ENCODE measurements around the gene DAPK2. TPM values are rescaled to one million over a fixed set of nuclear protein-coding genes. Genes with fewer than 3 reads are reported as not detected.

Gene DAPK2
- total and polyA plus RNA-seq, 5 donors from 2014 or later = 0.72 TPM; not detected in 4

DNA sequence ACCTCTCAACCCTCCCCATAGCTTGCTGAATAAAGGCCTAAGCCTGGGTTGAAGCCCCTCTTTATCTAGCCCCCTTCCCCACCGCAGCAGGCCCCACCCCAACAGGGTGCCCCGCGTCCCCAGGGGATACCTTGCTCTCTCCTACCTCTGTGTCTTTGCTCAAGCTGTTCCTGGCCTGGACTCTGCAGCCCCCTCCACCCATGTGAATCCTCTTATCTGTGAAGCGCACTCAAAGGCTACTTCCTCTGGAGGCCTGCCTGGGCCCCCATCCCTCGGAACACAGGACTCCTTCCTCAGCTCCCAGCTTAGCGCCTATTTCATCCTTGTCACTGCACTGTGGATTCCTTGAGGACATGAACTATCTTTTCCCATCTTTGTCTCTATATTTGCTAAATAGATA lies 151.1 kb downstream of the DAPK2 start:
- Histone ChIP-seq H3K36me3 (ENCODE audit: control insufficient read depth, insufficient read depth, low read length) (no peaks in the 10 kb centered on the region), H3K27me3 (ENCODE audit: control insufficient read depth, insufficient read depth, low read length) (no peaks in the 10 kb centered on the region), H3K4me3 (ENCODE audit: low read depth, low read length) (no peak overlapping the region), H3K4me1 (ENCODE audit: control insufficient read depth, insufficient read depth, low read length, poor library complexity, severe bottlenecking) (peaks cover 33% of the 10 kb centered on the region), H3K27ac (ENCODE audit: insufficient read depth, low read length, poor library complexity, severe bottlenecking) (no peak overlapping the region), H3K9me3 (ENCODE audit: control insufficient read depth in 2 of 2, low read length in 2 of 2) (no peaks in the 10 kb centered on the region)
- Mint-ChIP-seq H3K36me3 (no peaks in the 10 kb centered on the region), H3K4me3 (no peak overlapping the region), H3K9me3 (peaks cover 0 to 4% (median 0%) of the 10 kb centered on the region in 7 donors), H3K27ac (peak overlapping the region; percentile 62 to 88 (median 84)), H3K4me1 (peaks cover 22 to 65% (median 36%) of the 10 kb centered on the region in 4 donors), H3K27me3 (peaks cover 4% of the 10 kb centered on the region)
- no peak for DNase-seq
- ATAC-seq (ENCODE audit: low read depth in 2 of 2) = no peak

GRCh38 chr15:63894662-63894949 lies 151.7 kb downstream of the DAPK2 start:
- peaks cover 33% of the 10 kb centered on the region for H3K4me1 ChIP-seq (ENCODE audit: control insufficient read depth, insufficient read depth, low read length, poor library complexity, severe bottlenecking)
- Mint-ChIP-seq H3K27ac (no peak overlapping the region), H3K4me1 (peaks cover 22 to 65% (median 35%) of the 10 kb centered on the region in 4 donors), H3K27me3 (peaks cover 4% of the 10 kb centered on the region), H3K4me3 (no peak overlapping the region), H3K36me3 (no peaks in the 10 kb centered on the region), H3K9me3 (peaks cover 0 to 4% (median 0%) of the 10 kb centered on the region in 7 donors)
- no peak overlapping the region for H3K4me3 ChIP-seq (ENCODE audit: low read depth, low read length)
- H3K27me3 ChIP-seq (ENCODE audit: control insufficient read depth, insufficient read depth, low read length) = no peaks in the 10 kb centered on the region
- no peaks in the 10 kb centered on the region for H3K9me3 ChIP-seq (ENCODE audit: control insufficient read depth in 2 of 2, low read length in 2 of 2)
- DNase-seq = no peak
- ATAC-seq (ENCODE audit: low read depth in 2 of 2) = no peak
- no peaks in the 10 kb centered on the region for H3K36me3 ChIP-seq (ENCODE audit: control insufficient read depth, insufficient read depth, low read length)
- H3K27ac ChIP-seq (ENCODE audit: insufficient read depth, low read length, poor library complexity, severe bottlenecking) = no peak overlapping the region

GRCh38 chr15:63893866-63894661 lies 152.2 kb downstream of the DAPK2 start:
- no peak for DNase-seq
- Histone ChIP-seq H3K4me1 (ENCODE audit: control insufficient read depth, insufficient read depth, low read length, poor library complexity, severe bottlenecking) (peaks cover 33% of the 10 kb centered on the region), H3K36me3 (ENCODE audit: control insufficient read depth, insufficient read depth, low read length) (no peaks in the 10 kb centered on the region), H3K9me3 (ENCODE audit: control insufficient read depth in 2 of 2, low read length in 2 of 2) (no peaks in the 10 kb centered on the region), H3K27me3 (ENCODE audit: control insufficient read depth, insufficient read depth, low read length) (no peaks in the 10 kb centered on the region), H3K4me3 (ENCODE audit: low read depth, low read length) (no peak overlapping the region), H3K27ac (ENCODE audit: insufficient read depth, low read length, poor library complexity, severe bottlenecking) (no peak overlapping the region)
- Mint-ChIP-seq H3K27me3 (peaks cover 4% of the 10 kb centered on the region), H3K27ac (peak overlapping the region in 2 of 3 donors; percentile 90), H3K36me3 (no peaks in the 10 kb centered on the region), H3K4me3 (no peak overlapping the region), H3K9me3 (peaks cover 0 to 4% (median 0%) of the 10 kb centered on the region in 7 donors), H3K4me1 (peaks cover 22 to 60% (median 34%) of the 10 kb centered on the region in 4 donors)
- ATAC-seq (ENCODE audit: low read depth in 2 of 2) = no peak

DNA sequence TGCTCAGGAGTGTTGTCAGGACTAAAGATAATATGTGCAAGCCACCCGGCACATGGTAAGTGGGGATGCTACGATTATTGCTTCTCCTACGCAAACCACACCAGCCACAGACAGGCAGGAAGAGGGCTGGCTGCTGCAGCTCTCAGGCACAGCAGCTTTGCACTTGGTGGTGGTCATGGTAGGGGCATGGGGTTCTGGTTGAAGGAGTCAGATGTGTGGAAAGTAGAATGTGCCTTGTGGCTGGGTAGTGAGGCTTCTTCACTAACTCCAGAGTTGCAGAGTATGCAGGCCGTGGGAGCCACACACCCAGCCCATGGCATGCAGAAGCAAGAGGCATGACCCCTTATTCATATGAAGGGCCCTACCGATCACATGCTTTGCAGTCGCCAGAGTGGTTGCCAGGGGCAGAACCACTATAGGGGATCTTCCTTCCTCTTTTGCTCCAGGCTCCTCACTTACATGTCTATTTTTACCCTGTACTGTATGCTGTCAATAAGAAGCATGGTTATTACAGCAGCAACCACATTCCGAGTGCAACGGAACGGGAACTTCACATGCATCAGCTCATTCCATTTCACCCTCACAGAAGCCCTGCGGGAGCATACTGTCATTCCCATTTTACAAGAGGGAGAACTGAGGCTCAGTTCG lies 153.4 kb downstream of the DAPK2 start:
- Mint-ChIP-seq H3K4me3 (peak overlapping the region in 3 of 4 donors; percentile 26 to 65 (median 55)), H3K27me3 (no peaks in the 10 kb centered on the region), H3K9me3 (peaks cover 0 to 4% (median 0%) of the 10 kb centered on the region in 7 donors), H3K4me1 (peaks cover 22 to 54% (median 31%) of the 10 kb centered on the region in 4 donors), H3K27ac (peak overlapping the region; percentile 44 to 90 (median 90)), H3K36me3 (no peaks in the 10 kb centered on the region)
- ATAC-seq (ENCODE audit: low read depth in 2 of 2) (peak; percentile 89 to 90), DNase-seq (peak; percentile 10 to 82 (median 69))
- Histone ChIP-seq H3K27me3 (ENCODE audit: control insufficient read depth, insufficient read depth, low read length) (no peaks in the 10 kb centered on the region), H3K36me3 (ENCODE audit: control insufficient read depth, insufficient read depth, low read length) (no peaks in the 10 kb centered on the region), H3K27ac (ENCODE audit: insufficient read depth, low read length, poor library complexity, severe bottlenecking) (no peak overlapping the region), H3K4me1 (ENCODE audit: control insufficient read depth, insufficient read depth, low read length, poor library complexity, severe bottlenecking) (peaks cover 33% of the 10 kb centered on the region), H3K4me3 (ENCODE audit: low read depth, low read length) (peak overlapping the region; percentile 2), H3K9me3 (ENCODE audit: control insufficient read depth in 2 of 2, low read length in 2 of 2) (no peaks in the 10 kb centered on the region)

GRCh38 chr15:63891768-63892133 lies 154.5 kb downstream of the DAPK2 start:
- ATAC-seq (ENCODE audit: low read depth in 2 of 2) (no peak), DNase-seq (no peak)
- H3K4me1 Mint-ChIP-seq = peaks cover 22 to 45% (median 28%) of the 10 kb centered on the region in 4 donors
- Histone ChIP-seq H3K36me3 (ENCODE audit: control insufficient read depth, insufficient read depth, low read length) (no peaks in the 10 kb centered on the region), H3K27me3 (ENCODE audit: control insufficient read depth, insufficient read depth, low read length) (no peaks in the 10 kb centered on the region), H3K9me3 (ENCODE audit: control insufficient read depth in 2 of 2, low read length in 2 of 2) (no peaks in the 10 kb centered on the region), H3K27ac (ENCODE audit: insufficient read depth, low read length, poor library complexity, severe bottlenecking) (peak overlapping the region; percentile 44), H3K4me1 (ENCODE audit: control insufficient read depth, insufficient read depth, low read length, poor library complexity, severe bottlenecking) (peaks cover 33% of the 10 kb centered on the region), H3K4me3 (ENCODE audit: low read depth, low read length) (peak overlapping the region; percentile 2)
- H3K36me3 Mint-ChIP-seq = no peaks in the 10 kb centered on the region
- no peaks in the 10 kb centered on the region for H3K27me3 Mint-ChIP-seq
- H3K9me3 Mint-ChIP-seq = peaks cover 0 to 1% (median 0%) of the 10 kb centered on the region in 7 donors
- peak overlapping the region; percentile 90 to 95 (median 90) for H3K27ac Mint-ChIP-seq
- peak overlapping the region in 2 of 4 donors; percentile 26 to 28 for H3K4me3 Mint-ChIP-seq

DNA sequence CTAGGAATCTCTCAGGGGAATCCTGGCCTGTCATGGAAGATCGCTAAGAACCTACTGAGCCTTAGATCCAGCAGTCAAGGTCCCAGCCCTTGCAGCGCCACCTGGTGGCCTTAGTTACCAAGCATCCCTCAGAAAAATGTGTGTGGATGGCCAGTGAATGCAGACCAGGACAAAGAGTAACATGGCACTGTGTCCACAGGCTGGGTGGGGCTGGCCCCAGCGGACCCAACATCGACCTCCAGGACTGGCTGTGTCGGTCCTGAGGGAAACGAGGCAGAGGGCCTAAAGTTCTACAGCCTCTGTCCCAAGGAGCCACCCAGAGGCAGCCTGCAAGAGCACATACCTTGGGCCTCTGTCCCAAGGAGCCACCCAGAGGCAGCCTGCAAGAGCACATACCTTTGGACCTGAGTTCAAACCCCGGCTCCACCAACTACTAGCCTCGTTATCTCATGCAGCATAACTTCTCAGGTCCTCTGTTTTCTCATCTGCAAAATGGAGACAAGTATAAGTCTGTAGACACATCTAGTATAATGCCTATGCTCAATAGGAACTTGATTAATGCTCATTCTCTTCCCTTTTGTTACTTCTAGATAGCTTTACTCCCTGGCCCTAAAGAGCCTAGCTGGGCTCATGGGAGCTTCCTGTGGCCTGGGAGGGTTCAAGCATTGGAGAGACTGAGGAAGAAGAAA lies 155.1 kb downstream of the DAPK2 start:
- no peak for ATAC-seq (ENCODE audit: low read depth in 2 of 2)
- Mint-ChIP-seq H3K27me3 (no peaks in the 10 kb centered on the region), H3K4me1 (peaks cover 22 to 44% (median 27%) of the 10 kb centered on the region in 4 donors), H3K4me3 (peak overlapping the region in 3 of 4 donors; percentile 39 to 65 (median 56)), H3K36me3 (no peaks in the 10 kb centered on the region), H3K9me3 (peaks cover 0 to 1% (median 0%) of the 10 kb centered on the region in 7 donors), H3K27ac (peak overlapping the region; percentile 90 to 95 (median 90))
- DNase-seq = peak; percentile 58 to 74 (median 69)
- Histone ChIP-seq H3K4me1 (ENCODE audit: control insufficient read depth, insufficient read depth, low read length, poor library complexity, severe bottlenecking) (peaks cover 33% of the 10 kb centered on the region), H3K9me3 (ENCODE audit: control insufficient read depth in 2 of 2, low read length in 2 of 2) (no peaks in the 10 kb centered on the region), H3K27ac (ENCODE audit: insufficient read depth, low read length, poor library complexity, severe bottlenecking) (peak overlapping the region; percentile 34), H3K36me3 (ENCODE audit: control insufficient read depth, insufficient read depth, low read length) (no peaks in the 10 kb centered on the region), H3K4me3 (ENCODE audit: low read depth, low read length) (no peak overlapping the region), H3K27me3 (ENCODE audit: control insufficient read depth, insufficient read depth, low read length) (no peaks in the 10 kb centered on the region)

DNA sequence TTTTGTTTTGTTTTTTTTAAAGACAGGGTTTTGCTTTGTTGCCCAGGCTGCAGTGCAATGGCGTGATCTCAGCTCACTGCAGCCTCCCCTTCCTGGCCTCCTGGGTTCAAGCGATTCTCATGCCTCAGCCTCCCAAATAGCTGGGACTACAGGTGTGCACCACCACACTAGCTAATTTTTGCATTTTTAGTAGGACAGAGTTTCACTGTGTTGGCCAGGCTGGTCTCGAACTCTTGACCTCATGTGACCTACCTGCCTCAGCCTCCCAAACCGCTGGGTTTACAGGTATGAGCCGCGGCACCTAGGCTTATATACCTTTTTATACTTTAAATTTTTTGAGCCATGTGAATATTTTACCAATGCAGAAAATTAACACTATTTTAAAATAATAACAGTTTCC lies 155.7 kb downstream of the DAPK2 start:
- peak overlapping the region in 1 of 4 donors; percentile 56 for H3K4me3 Mint-ChIP-seq
- H3K9me3 ChIP-seq (ENCODE audit: control insufficient read depth in 2 of 2, low read length in 2 of 2) = no peaks in the 10 kb centered on the region
- peaks cover 33% of the 10 kb centered on the region for H3K4me1 ChIP-seq (ENCODE audit: control insufficient read depth, insufficient read depth, low read length, poor library complexity, severe bottlenecking)
- peaks cover 22 to 42% (median 27%) of the 10 kb centered on the region in 4 donors for H3K4me1 Mint-ChIP-seq
- H3K27me3 Mint-ChIP-seq = no peaks in the 10 kb centered on the region
- DNase-seq = no peak
- H3K9me3 Mint-ChIP-seq = peaks cover 0 to 1% (median 0%) of the 10 kb centered on the region in 7 donors
- H3K27ac ChIP-seq (ENCODE audit: insufficient read depth, low read length, poor library complexity, severe bottlenecking) = no peak overlapping the region
- H3K36me3 ChIP-seq (ENCODE audit: control insufficient read depth, insufficient read depth, low read length) = no peaks in the 10 kb centered on the region
- H3K27me3 ChIP-seq (ENCODE audit: control insufficient read depth, insufficient read depth, low read length) = no peaks in the 10 kb centered on the region
- no peak for ATAC-seq (ENCODE audit: low read depth in 2 of 2)
- H3K27ac Mint-ChIP-seq = peak overlapping the region in 2 of 3 donors; percentile 90
- no peaks in the 10 kb centered on the region for H3K36me3 Mint-ChIP-seq
- no peak overlapping the region for H3K4me3 ChIP-seq (ENCODE audit: low read depth, low read length)

Measured in CD4-positive, CD25-positive, alpha-beta regulatory T cell (primary cell).